Measurements from ENCODE around the gene OR10A2.

OR10A2 gene

DNA sequence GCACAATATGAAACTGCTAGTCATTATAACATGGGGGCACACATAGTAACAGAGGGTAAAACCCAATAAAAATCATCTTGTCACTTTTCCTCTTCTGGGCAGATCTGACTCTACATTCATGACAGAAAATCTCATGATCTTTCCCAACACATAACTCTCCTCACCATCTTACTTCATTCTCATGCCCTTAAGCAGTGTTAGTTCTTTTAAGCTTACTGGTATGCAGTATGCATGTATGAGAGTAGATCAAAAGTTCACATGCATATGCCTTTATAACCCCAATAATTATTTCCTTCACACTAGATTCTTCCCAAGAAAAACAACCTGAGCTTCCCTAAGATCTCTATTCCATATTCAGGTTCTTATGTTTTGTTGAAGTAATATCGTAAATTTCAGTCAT lies 8.4 kb downstream of the OR10A2 start:
- no peaks in the 10 kb centered on the region for H4K20me1 ChIP-seq (ENCODE audit: insufficient read depth, low read length)
- no peaks in the 10 kb centered on the region for H3K27me3 ChIP-seq (ENCODE audit: insufficient read depth, low read length, poor library complexity)
- DNase-seq (no peak), ATAC-seq (ENCODE audit: insufficient read depth, low read depth) (no peak)
- H3K4me3 ChIP-seq (ENCODE audit: low read depth in 1 of 2, low read length in 2 of 2) = no peak overlapping the region
- H3K36me3 ChIP-seq (ENCODE audit: insufficient read depth, low read length) = no peaks in the 10 kb centered on the region
- no peaks in the 10 kb centered on the region for H3K79me2 ChIP-seq (ENCODE audit: insufficient read depth, low read length)
- no peaks in the 10 kb centered on the region for H3K9me3 ChIP-seq (ENCODE audit: insufficient read depth, low read length, severe bottlenecking)
- no peak overlapping the region for H3K9ac ChIP-seq (ENCODE audit: low read depth, low read length)
- no peak overlapping the region for H3K4me2 ChIP-seq (ENCODE audit: insufficient read depth, low read length)
- no peaks in the 10 kb centered on the region for H3K4me1 ChIP-seq (ENCODE audit: insufficient read depth, low read length)
- no peak overlapping the region for H2AFZ ChIP-seq (ENCODE audit: low read depth, low read length)
- TF ChIP-seq EZH2 (IDR thresholded peaks at IDR 0.05; ENCODE audit: borderline replicate concordance, low read depth, low read length, severe bottlenecking) = no peak
- no peak for TF ChIP-seq CTCF (IDR thresholded peaks at IDR 0.05; ENCODE audit: borderline replicate concordance, extremely low read depth, low read length, poor library complexity, severe bottlenecking)
- no peak overlapping the region for H3K27ac ChIP-seq (ENCODE audit: low read length)

- Histone ChIP-seq H3K4me1 (ENCODE audit: insufficient read depth, low read length) (no peaks in the 10 kb centered on the region), H3K9me3 (ENCODE audit: insufficient read depth, low read length, severe bottlenecking) (no peaks in the 10 kb centered on the region)
Measured at GRCh38 chr11:6875761-6876160, 12.9 kb downstream of the OR10A2 start.

DNA sequence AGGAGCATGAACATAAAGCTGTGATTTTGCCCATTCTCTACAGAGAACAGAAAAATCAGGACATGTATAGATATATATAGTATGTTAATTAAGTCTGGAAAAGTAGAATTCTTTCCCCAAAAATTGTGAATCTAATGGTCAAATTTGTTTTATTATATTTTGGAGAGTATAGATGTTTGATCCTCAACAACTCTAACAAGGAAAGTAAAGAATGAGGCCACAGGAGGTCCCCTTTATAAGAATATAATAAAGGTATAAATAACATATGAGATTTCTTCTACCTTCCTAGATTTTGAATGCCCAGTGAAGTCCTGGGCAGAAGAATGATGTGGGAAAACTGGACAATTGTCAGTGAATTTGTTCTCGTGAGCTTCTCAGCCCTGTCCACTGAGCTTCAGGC lies 13.5 kb downstream of the OR10A2 start, which contains the start of gene OR10A4:
Gene OR10A4, plus strand, starts transcription at position 301 of the 400 bp plus-strand sequence. Its CDS starts 23 bp downstream, at position 324.
- Histone ChIP-seq H3K4me3 (ENCODE audit: low read depth in 1 of 2, low read length in 2 of 2) (no peak within 1 kb of the TSS), H3K36me3 (ENCODE audit: insufficient read depth, low read length) (no peaks in the 10 kb centered on the region), H3K79me2 (ENCODE audit: insufficient read depth, low read length) (no peaks in the 10 kb centered on the region), H3K4me1 (ENCODE audit: insufficient read depth, low read length) (no peaks in the 10 kb centered on the region), H2AFZ (ENCODE audit: low read depth, low read length) (no peak within 1 kb of the TSS), H3K27me3 (ENCODE audit: insufficient read depth, low read length, poor library complexity) (no peaks in the 10 kb centered on the region), H3K9me3 (ENCODE audit: insufficient read depth, low read length, severe bottlenecking) (no peaks in the 10 kb centered on the region), H3K9ac (ENCODE audit: low read depth, low read length) (no peak within 1 kb of the TSS), H4K20me1 (ENCODE audit: insufficient read depth, low read length) (no peaks in the 10 kb centered on the region), H3K27ac (ENCODE audit: low read length) (no peak within 1 kb of the TSS), H3K4me2 (ENCODE audit: insufficient read depth, low read length) (no peak within 1 kb of the TSS)
- no peak for TF ChIP-seq EZH2 (IDR thresholded peaks at IDR 0.05; ENCODE audit: borderline replicate concordance, low read depth, low read length, severe bottlenecking)
- no peak for TF ChIP-seq CTCF (IDR thresholded peaks at IDR 0.05; ENCODE audit: borderline replicate concordance, extremely low read depth, low read length, poor library complexity, severe bottlenecking)
- DNase-seq (no peak), ATAC-seq (ENCODE audit: insufficient read depth, low read depth) (no peak)

More at GRCh38 chr11:6875761-6876160, 12.9 kb downstream of the OR10A2 start:
- Histone ChIP-seq H3K4me3 (ENCODE audit: low read depth in 1 of 2, low read length in 2 of 2) (no peak overlapping the region), H3K4me2 (ENCODE audit: insufficient read depth, low read length) (no peak overlapping the region), H2AFZ (ENCODE audit: low read depth, low read length) (no peak overlapping the region), H4K20me1 (ENCODE audit: insufficient read depth, low read length) (no peaks in the 10 kb centered on the region), H3K9ac (ENCODE audit: low read depth, low read length) (no peak overlapping the region), H3K27me3 (ENCODE audit: insufficient read depth, low read length, poor library complexity) (no peaks in the 10 kb centered on the region), H3K36me3 (ENCODE audit: insufficient read depth, low read length) (no peaks in the 10 kb centered on the region), H3K27ac (ENCODE audit: low read length) (no peak overlapping the region), H3K79me2 (ENCODE audit: insufficient read depth, low read length) (no peaks in the 10 kb centered on the region)
- ATAC-seq (ENCODE audit: insufficient read depth, low read depth) (no peak), DNase-seq (no peak)
- TF ChIP-seq CTCF (IDR thresholded peaks at IDR 0.05; ENCODE audit: borderline replicate concordance, extremely low read depth, low read length, poor library complexity, severe bottlenecking) (no peak), EZH2 (IDR thresholded peaks at IDR 0.05; ENCODE audit: borderline replicate concordance, low read depth, low read length, severe bottlenecking) (no peak)

GRCh38 chr11:6876914-6877313 lies 14.1 kb downstream of the OR10A2 start:
- Histone ChIP-seq H3K4me2 (ENCODE audit: insufficient read depth, low read length) (no peak overlapping the region), H3K27me3 (ENCODE audit: insufficient read depth, low read length, poor library complexity) (no peaks in the 10 kb centered on the region), H4K20me1 (ENCODE audit: insufficient read depth, low read length) (no peaks in the 10 kb centered on the region), H3K27ac (ENCODE audit: low read length) (no peak overlapping the region), H2AFZ (ENCODE audit: low read depth, low read length) (no peak overlapping the region), H3K9me3 (ENCODE audit: insufficient read depth, low read length, severe bottlenecking) (no peaks in the 10 kb centered on the region), H3K9ac (ENCODE audit: low read depth, low read length) (no peak overlapping the region), H3K4me3 (ENCODE audit: low read depth in 1 of 2, low read length in 2 of 2) (no peak overlapping the region), H3K79me2 (ENCODE audit: insufficient read depth, low read length) (no peaks in the 10 kb centered on the region), H3K36me3 (ENCODE audit: insufficient read depth, low read length) (no peaks in the 10 kb centered on the region), H3K4me1 (ENCODE audit: insufficient read depth, low read length) (no peaks in the 10 kb centered on the region)
- DNase-seq = no peak
- no peak for TF ChIP-seq CTCF (IDR thresholded peaks at IDR 0.05; ENCODE audit: borderline replicate concordance, extremely low read depth, low read length, poor library complexity, severe bottlenecking)
- TF ChIP-seq EZH2 (IDR thresholded peaks at IDR 0.05; ENCODE audit: borderline replicate concordance, low read depth, low read length, severe bottlenecking) = no peak
- no peak for ATAC-seq (ENCODE audit: insufficient read depth, low read depth)
